Heart left ventricle (tissue), 13 donors: ENCODE data around the gene SALL1.

Experiments
- POLR2A ChIP-seq, 2 donors: fragments of 450-650 bp; IDR thresholded peaks; one replicate each; pipeline ENCODE4 v1.6.1; 2017; ENCODE audit warnings: antibody characterized with exemption in 2 of 2, mild to moderate bottlenecking in 2 of 2, moderate library complexity in 2 of 2
- TF ChIP-seq, protein P1 (sequence below), 12 donors: fragments of 200-600 bp; sonication (generic) in 4 of 12; IDR thresholded peaks; one replicate each; pipeline versions ENCODE4 v1.5.0 to v1.8.0; 2018 to 2022; ENCODE audit warnings: antibody characterized with exemption in 12 of 12, mild to moderate bottlenecking in 5 of 12
- donor health status: ischemic (EF 13 %, LVEDD 7.1; RV severe dilation, severe dysfunction).
- donor health status: DM: no; HTN: yes; CAD: no.
- donor health status: DM: no; HTN: no; CAD: no.
- donor health status: ischemic (EF 25% LVEDD 6.9; RV normal size, moderate dysfunction).
- donor health status: ischemic (EF 25% LVEDD 5.7; RV mildly dilated, moderate dysfunction).
- donor health status: ischemic (EF 35%, LVEDD 5.7; RV mildly dilated, moderate dysfunction).
- donor health status: nonischemic (EF 11% LVEDD 7.7; RV severe dilation, severe dysfunction).
- donor health status: DM: yes; HTN: yes; CAD: no.
- donor health status: PGD.
- donor health status: ischemic (EF 29% LVEDD 5.4; RV normal size, mild dysfunction).
- donor health status: nonischemic (EF 23%, LVEDD 6.1; RV moderate dilation, normal function).

DNA sequence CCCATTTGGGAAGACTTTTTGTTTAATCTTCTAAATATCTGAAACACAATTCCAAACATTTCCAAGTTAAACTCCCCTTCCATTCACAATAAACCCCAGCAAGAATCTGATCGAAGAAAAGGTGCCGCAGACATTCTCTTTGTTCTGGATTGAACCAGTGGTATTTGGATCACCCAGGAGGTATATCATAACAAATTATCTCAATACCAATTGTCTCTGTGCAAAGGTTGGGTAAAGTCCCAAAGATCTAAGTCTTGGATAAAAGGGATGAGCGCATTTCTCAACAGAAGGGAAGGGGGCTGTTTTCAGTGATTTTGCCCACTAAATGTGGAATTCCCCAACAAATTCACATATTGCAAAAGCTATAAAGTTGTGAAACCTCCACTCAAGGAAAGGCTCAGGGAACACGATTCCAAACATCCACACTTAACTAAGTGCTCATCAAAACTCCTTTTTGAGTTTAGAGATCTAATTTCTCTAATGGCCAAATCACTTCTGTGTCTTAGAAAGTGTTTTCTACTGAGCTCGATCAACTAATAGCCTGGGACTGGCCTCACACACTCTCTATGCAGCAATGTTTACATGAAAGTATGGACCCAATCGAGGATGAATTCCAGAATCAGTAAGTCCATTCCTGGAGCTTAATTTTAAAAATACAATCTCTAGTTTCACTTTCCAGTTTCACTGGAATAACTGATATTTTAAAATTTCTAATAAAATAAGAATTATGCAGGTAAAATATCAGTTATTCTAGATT is 30.9 kb downstream of the SALL1 start:
- TF ChIP-seq, protein P1, sequence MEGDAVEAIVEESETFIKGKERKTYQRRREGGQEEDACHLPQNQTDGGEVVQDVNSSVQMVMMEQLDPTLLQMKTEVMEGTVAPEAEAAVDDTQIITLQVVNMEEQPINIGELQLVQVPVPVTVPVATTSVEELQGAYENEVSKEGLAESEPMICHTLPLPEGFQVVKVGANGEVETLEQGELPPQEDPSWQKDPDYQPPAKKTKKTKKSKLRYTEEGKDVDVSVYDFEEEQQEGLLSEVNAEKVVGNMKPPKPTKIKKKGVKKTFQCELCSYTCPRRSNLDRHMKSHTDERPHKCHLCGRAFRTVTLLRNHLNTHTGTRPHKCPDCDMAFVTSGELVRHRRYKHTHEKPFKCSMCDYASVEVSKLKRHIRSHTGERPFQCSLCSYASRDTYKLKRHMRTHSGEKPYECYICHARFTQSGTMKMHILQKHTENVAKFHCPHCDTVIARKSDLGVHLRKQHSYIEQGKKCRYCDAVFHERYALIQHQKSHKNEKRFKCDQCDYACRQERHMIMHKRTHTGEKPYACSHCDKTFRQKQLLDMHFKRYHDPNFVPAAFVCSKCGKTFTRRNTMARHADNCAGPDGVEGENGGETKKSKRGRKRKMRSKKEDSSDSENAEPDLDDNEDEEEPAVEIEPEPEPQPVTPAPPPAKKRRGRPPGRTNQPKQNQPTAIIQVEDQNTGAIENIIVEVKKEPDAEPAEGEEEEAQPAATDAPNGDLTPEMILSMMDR (IDR thresholded peaks at IDR 0.05), result no peak
- no peak for TF ChIP-seq POLR2A (IDR thresholded peaks at IDR 0.05)
